IMR-90 (cell line): ENCODE results near the gene SPDEF. TPM values are rescaled to one million over a fixed set of nuclear protein-coding genes. Genes with fewer than 3 reads are reported as not detected.

Source experiments
- ATAC-seq: fragments of 200-7000 bp; cut with Tn5 transposase; 2 replicates; pipeline ENCODE4 v1.9.1; 2020; ENCODE audit warnings: low read depth, mild to moderate bottlenecking, moderate library complexity
- BruUV-seq: library from RNA; stranded (reverse); fragments of 400-500 nt; replicated peaks from 2 replicates; lab custom pipeline; 2021; lab: Mats Ljungman, UMichigan
- CTCF ChIA-PET: fragments of 300-600 bp; formaldehyde crosslinking; extraction: SDS; loops from one replicate; lab custom pipeline; 2021; ENCODE audit warnings: antibody characterized with exemption; lab: Yijun Ruan, JAX
- POLR2A ChIA-PET: fragments of 300-600 bp; sonication (Branson Sonifier 250); formaldehyde crosslinking; loops from one replicate; lab custom pipeline; 2022; ENCODE audit warnings: antibody characterized with exemption; ENCODE audit not compliant: unreplicated experiment; lab: Charles Lee
- DNase-seq: peaks from one replicate; pipeline ENCODE4 v3.0.0; 2013
- H2AFZ ChIP-seq: replicated peaks from 2 replicates; pipeline ENCODE3; 2013; ENCODE audit warnings: low read length, mild to moderate bottlenecking; ENCODE audit not compliant: poor library complexity
- H2AK5ac ChIP-seq: 2 replicates; pipeline ENCODE4 v1.6.1; 2013; ENCODE audit warnings: low read depth, low read length, inconsistent platforms
- H2AK9ac ChIP-seq: replicated peaks from 2 replicates; pipeline ENCODE3; 2013; ENCODE audit warnings: mild to moderate bottlenecking, low read depth, low read length, moderate library complexity; ENCODE audit not compliant: poor library complexity
- H2BK120ac ChIP-seq: 2 replicates; pipeline ENCODE4 v1.6.1; 2013; ENCODE audit warnings: low read depth, low read length, inconsistent platforms
- H2BK15ac ChIP-seq: 3 replicates; pipeline ENCODE4 v1.6.1; 2013; ENCODE audit warnings: low read depth, low read length, inconsistent platforms
- H2BK20ac ChIP-seq: 2 replicates; pipeline ENCODE4 v1.6.1; 2013; ENCODE audit warnings: low read depth, mild to moderate bottlenecking, inconsistent platforms, low read length, moderate library complexity
- H2BK5ac ChIP-seq: 2 replicates; pipeline ENCODE4 v1.6.1; 2013; ENCODE audit warnings: mild to moderate bottlenecking, low read depth, low read length, inconsistent platforms; ENCODE audit not compliant: poor library complexity, severe bottlenecking
- H3K14ac ChIP-seq: replicated peaks from 2 replicates; pipeline ENCODE4 v1.6.1; 2013; ENCODE audit warnings: low read depth, low read length, inconsistent platforms
- H3K18ac ChIP-seq: 2 replicates; pipeline ENCODE4 v1.6.1; 2013; ENCODE audit warnings: low read depth, low read length, control low read depth
- H3K23ac ChIP-seq: 2 replicates; pipeline ENCODE4 v1.6.1; 2013; ENCODE audit warnings: low read depth, low read length, inconsistent platforms
- H3K27ac ChIP-seq: 2 replicates; pipeline ENCODE4 v1.5.1; 2013; ENCODE audit warnings: mild to moderate bottlenecking, control low read depth, low read length; ENCODE audit not compliant: insufficient read depth
- H3K27me3 ChIP-seq: 2 replicates; pipeline ENCODE4 v1.6.1; 2013; ENCODE audit warnings: low read length; ENCODE audit not compliant: control insufficient read depth, insufficient read depth
- H3K36me3 ChIP-seq: 2 replicates; pipeline ENCODE4 v1.6.1; 2013; ENCODE audit warnings: low read length, mixed read lengths; ENCODE audit not compliant: control insufficient read depth, insufficient read depth
- H3K4ac ChIP-seq: 2 replicates; pipeline ENCODE4 v1.6.1; 2013; ENCODE audit warnings: low read depth, low read length, inconsistent platforms
- H3K4me1 ChIP-seq: 2 replicates; pipeline ENCODE4 v1.6.1; 2013; ENCODE audit warnings: low read length, mixed read lengths; ENCODE audit not compliant: control insufficient read depth, insufficient read depth
- H3K4me2 ChIP-seq: 2 replicates; pipeline ENCODE4 v1.6.1; 2013; ENCODE audit warnings: low read depth, mild to moderate bottlenecking, control low read depth, low read length, moderate library complexity
- H3K4me3 ChIP-seq: 2 replicates; pipeline ENCODE4 v1.5.1; 2013; ENCODE audit warnings: low read depth, mild to moderate bottlenecking, control low read depth, low read length, moderate library complexity; ENCODE audit not compliant: insufficient read depth
- H3K56ac ChIP-seq: 2 replicates; pipeline ENCODE4 v1.6.1; 2013; ENCODE audit warnings: low read length, inconsistent platforms; ENCODE audit not compliant: insufficient read depth; ENCODE audit errors: extremely low read depth
- H3K79me1 ChIP-seq, 2 experiments: 2 replicates each; pipeline ENCODE4 v1.6.1; 2013; ENCODE audit warnings: low read length in 2 of 2, inconsistent platforms in 1 of 2, low read depth in 1 of 2
- H3K9ac ChIP-seq: 2 replicates; pipeline ENCODE4 v1.6.1; 2013; ENCODE audit warnings: low read depth, low read length, control low read depth
- H3K9me1 ChIP-seq: 2 replicates; pipeline ENCODE4 v1.6.1; 2013; ENCODE audit warnings: low read length, inconsistent platforms; ENCODE audit not compliant: insufficient read depth
- H3K9me3 ChIP-seq: 2 replicates; pipeline ENCODE4 v1.6.1; 2013; ENCODE audit warnings: low read length; ENCODE audit not compliant: control insufficient read depth, insufficient read depth
- H4K20me1 ChIP-seq: 2 replicates; pipeline ENCODE4 v1.6.1; 2013; ENCODE audit warnings: low read length, inconsistent platforms; ENCODE audit not compliant: insufficient read depth
- H4K5ac ChIP-seq: 2 replicates; pipeline ENCODE4 v1.6.1; 2013; ENCODE audit warnings: mild to moderate bottlenecking, low read depth, low read length, control low read depth
- H4K8ac ChIP-seq, 2 experiments: 2 replicates each; pipeline ENCODE4 v1.6.1; 2013; ENCODE audit warnings: low read depth in 2 of 2, low read length in 2 of 2, control low read depth in 1 of 2, inconsistent platforms in 1 of 2
- H4K91ac ChIP-seq: 2 replicates; pipeline ENCODE4 v1.6.1; 2013; ENCODE audit warnings: low read depth, low read length, inconsistent platforms; ENCODE audit not compliant: insufficient read depth
- CHD1 ChIP-seq: IDR thresholded peaks from 2 replicates; pipeline ENCODE4 v1.6.1; 2012; ENCODE audit warnings: low read depth, low read length, improper control_type of control experiment
- WGBS, 2 experiments: methylation state at CpG; one replicate each; pipeline versions ENCODE4 v1.1.5 to v1.1.7; 2013; ENCODE audit warnings: missing lambda C conversion rate in 2 of 2; ENCODE audit not compliant: insufficient read length in 1 of 2; ENCODE audit errors: extremely low coverage in 2 of 2; 5-methylcytosine and 5-hydroxymethylcytosine counted together
- dilution Hi-C: fragments of 300-500 bp; cut with HindIII; formaldehyde crosslinking; loops from one replicate; pipeline ENCODE4 v1.14.3; 2018; ENCODE audit warnings: low sequenced_read_pairs; ENCODE audit not compliant: unreplicated experiment
- in situ Hi-C: fragments of 300-500 bp; cut with MboI; formaldehyde crosslinking; loops from 3 replicates; pipeline ENCODE4 v1.14.3; 2019; ENCODE audit warnings: low sequenced_read_pairs, inconsistent platforms, mixed read lengths
- intact Hi-C: fragments of 100-400 bp; cut with micrococcal nuclease; formaldehyde crosslinking; loops from 2 replicates; pipeline ENCODE4 v1.10.0; 2022
- polyA plus RNA-seq, 3 experiments: library from polyadenylated mRNA; depleted of rRNA; stranded (reverse); fragments of >200 nt; gene quantifications; 2 replicates each; pipeline ENCODE4 v1.2.3, GENCODE V29; 2012; ENCODE audit warnings: low replicate concordance in 1 of 3
- total RNA-seq: library from RNA; depleted of rRNA; stranded (reverse); fragments of >200 nt; gene quantifications from 2 replicates; pipeline ENCODE4 v1.2.3, GENCODE V29; 2012

The SPDEF gene
- total and polyA plus RNA-seq, 2 of the 4 experiments (the other 2 are of a cell fraction): 0.05 TPM; not detected in 1

DNA sequence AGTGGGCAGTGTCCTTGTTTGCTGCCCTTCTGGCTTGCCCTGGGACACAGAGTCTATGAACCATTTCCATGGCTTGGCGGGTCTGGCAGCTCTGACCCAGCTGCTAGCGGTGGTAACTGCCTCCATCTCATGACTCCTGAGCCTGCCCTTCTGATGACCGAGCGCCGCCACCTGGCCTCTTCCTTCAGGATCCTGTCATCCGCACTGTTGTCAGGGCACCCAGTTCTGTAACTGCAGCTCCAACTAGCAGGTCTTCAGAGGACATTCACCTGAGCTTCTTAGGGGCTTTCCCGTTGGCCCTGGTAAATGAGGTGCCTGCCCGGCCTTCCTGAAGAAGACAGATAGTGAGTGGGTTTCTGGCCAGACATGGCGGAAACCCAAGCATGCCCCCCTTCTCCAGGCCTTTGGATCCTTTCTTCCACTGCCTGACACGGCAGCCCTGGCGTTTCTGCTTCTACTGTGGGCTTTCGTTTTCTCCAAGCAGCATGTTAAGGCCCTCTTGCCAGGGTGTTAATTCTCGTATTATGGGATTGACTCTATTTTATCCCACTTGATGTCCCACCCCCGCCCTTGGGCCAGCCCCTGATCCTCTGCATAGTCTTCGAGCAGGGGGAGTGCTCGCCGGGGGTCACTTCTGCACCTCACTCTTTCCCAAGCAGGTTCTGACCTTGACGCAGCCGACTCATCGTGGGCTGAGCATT is 65.6 kb downstream of the SPDEF start:
- no peak overlapping the region for H3K18ac ChIP-seq
- peaks cover 20% of the 10 kb centered on the region for H3K27me3 ChIP-seq
- H2AK5ac ChIP-seq: no peak overlapping the region
- no peaks in the 10 kb centered on the region for H4K20me1 ChIP-seq
- no peaks in the 10 kb centered on the region for H3K79me1 ChIP-seq
- H3K36me3 ChIP-seq: no peaks in the 10 kb centered on the region
- H3K4ac ChIP-seq: no peak overlapping the region
- TF ChIP-seq CHD1: no peak
- no peak overlapping the region for H2BK20ac ChIP-seq
- H2AFZ ChIP-seq: peak overlapping the region; percentile 16
- H4K91ac ChIP-seq: no peak overlapping the region
- no peak overlapping the region for H4K5ac ChIP-seq
- ChIA-PET POLR2A (no interaction called here), CTCF (no interaction called here)
- 89% methylated on average over 12 of the region's 20 CpGs; no CpG with 5 or more reads in 1 of the 2 experiments for WGBS, 2 experiments
- intact Hi-C loops: no loop called here
- no TSS peak for BruUV-seq
- H3K4me2 ChIP-seq: no peak overlapping the region
- no peak overlapping the region for H3K14ac ChIP-seq
- H3K27ac ChIP-seq: no peak overlapping the region
- H3K23ac ChIP-seq: no peak overlapping the region
- H3K4me3 ChIP-seq: no peak overlapping the region
- DNase-seq (no peak), ATAC-seq (no peak)
- H2BK120ac ChIP-seq: no peak overlapping the region
- no peak overlapping the region for H4K8ac ChIP-seq
- in situ Hi-C loops: no loop called here
- H2AK9ac ChIP-seq: no peak overlapping the region
- dilution Hi-C loops: no loop called here
- H3K9ac ChIP-seq: no peak overlapping the region
- H3K9me3 ChIP-seq: no peaks in the 10 kb centered on the region
- no peak overlapping the region for H3K56ac ChIP-seq
- no peak overlapping the region for H2BK15ac ChIP-seq
- H3K9me1 ChIP-seq: no peaks in the 10 kb centered on the region
- H2BK5ac ChIP-seq: no peak overlapping the region
- H3K4me1 ChIP-seq: peaks cover 2% of the 10 kb centered on the region; the same call in 1 of the 2 replicates
